ENCODE data around the gene PTPRK.

- no peak for TF ChIP-seq CTCF (conservative IDR thresholded peaks at IDR 0.05; ENCODE audit: low read depth, low read length)
- TF ChIP-seq EZH2 (IDR thresholded peaks at IDR 0.05; ENCODE audit: low read length, unreplicated experiment) = no peak
Observed at GRCh38 chr6:128512296-128512695, 8.1 kb downstream of the PTPRK start.

All from PC-3 (cell line).